ENCODE measurements around the gene PAK6.

DNA sequence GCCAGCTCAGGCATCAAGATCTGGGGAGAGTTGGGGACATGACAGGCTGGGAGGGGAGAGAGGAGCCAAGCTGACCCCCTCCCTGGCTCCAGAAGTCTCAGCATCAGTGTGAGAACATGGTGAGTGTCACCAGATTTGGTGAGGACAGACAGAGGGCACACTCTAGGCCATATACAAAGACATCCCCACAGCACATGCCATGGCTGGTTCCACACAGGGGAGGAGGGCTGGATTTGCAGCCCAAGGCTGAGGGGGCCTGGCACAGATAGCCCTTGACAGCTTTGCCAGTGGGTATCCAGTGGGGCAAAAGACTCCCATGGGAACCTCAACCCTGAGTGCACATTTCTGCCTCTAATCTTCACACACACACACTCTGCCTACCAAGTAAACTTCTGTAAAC is 54.1 kb downstream of the PAK6 start:
- TF ChIP-seq CTCF (IDR thresholded peaks at IDR 0.05), result no peak
- TF ChIP-seq POLR2A (IDR thresholded peaks at IDR 0.05), result no peak

Data from heart left ventricle (tissue), 13 donors.